H1 (cell line): ENCODE data around the gene NEDD4L. TPM values are rescaled to one million over a fixed set of nuclear protein-coding genes. Genes with fewer than 3 reads are reported as not detected.

Experiments used
- CBX8 ChIP-seq: fragments of 300-800, 300-1000 bp; sonication (generic); IDR thresholded peaks from 2 replicates; pipeline ENCODE4 v1.7.1; 2016; ENCODE audit warnings: low read depth, low read length, borderline replicate concordance
- CHD7 ChIP-seq: fragments of 300-600 bp; sonication (generic); IDR thresholded peaks from 2 replicates; pipeline ENCODE4 v1.7.1; 2012; ENCODE audit warnings: low read length, moderate library complexity, mild to moderate bottlenecking, inconsistent platforms; ENCODE audit not compliant: insufficient replicate concordance
- POLR2AphosphoS5 ChIP-seq: IDR thresholded peaks from 2 replicates; pipeline ENCODE4 v1.6.1; 2011; ENCODE audit warnings: low read depth, low read length
- RAD21 ChIP-seq, 2 experiments: IDR thresholded peaks in 1 of 2; conservative IDR thresholded peaks in 1 of 2; 2 replicates each; pipeline ENCODE4 v1.6.1; 2011; ENCODE audit warnings: low read depth in 2 of 2, low read length in 2 of 2, improper control_type of control experiment in 1 of 2, inconsistent platforms in 1 of 2, mild to moderate bottlenecking in 1 of 2, moderate library complexity in 1 of 2
- RFX5 ChIP-seq: IDR thresholded peaks from 2 replicates; pipeline ENCODE4 v1.6.1; 2011; ENCODE audit warnings: low read depth, low read length, improper control_type of control experiment, borderline replicate concordance
- SIX5 ChIP-seq: IDR thresholded peaks from 2 replicates; pipeline ENCODE4 v1.6.1; 2011; ENCODE audit warnings: mild to moderate bottlenecking, low read depth, low read length
- polyA plus RNA-seq, 7 experiments: library from polyadenylated mRNA; depleted of rRNA in 3 of 7; stranded (reverse) in 5 of 7; unstranded in 2 of 7; fragments of >200 nt in 5 of 7; fragments of 200-250 nt in 2 of 7; gene quantifications; 1 replicate in 5 of 7; 2 replicates in 1 of 7; 4 replicates in 1 of 7; pipeline versions ENCODE4 v1.2.1 to v1.2.3, GENCODE V29; 2011 to 2013; ENCODE audit warnings: missing spikeins in 2 of 7, mixed read lengths in 2 of 7
- total RNA-seq: library from RNA; stranded (reverse); fragmentation: NEBNext Ultra II Directional; extraction: Animal tissue kit (Norgen Biotek cat#: 25700); gene quantifications from 2 replicates; pipeline ENCODE4 v1.2.1, GENCODE V29; 2021

Gene NEDD4L
- total and polyA plus RNA-seq, 2 of the 8 experiments (the other 6 are each of a cell fraction or from before 2014, with no cell fraction given) = 37.3 to 69.8 TPM

- no peak for TF ChIP-seq CHD7
- TF ChIP-seq POLR2AphosphoS5 = no peak
- no peak for TF ChIP-seq RAD21 (IDR thresholded peaks at IDR 0.05 in 1 of 2, conservative IDR thresholded peaks at IDR 0.05 in 1 of 2; ENCODE audit: low read depth in 2 of 2, low read length in 2 of 2)
- TF ChIP-seq CBX8 = no peak
- no peak for TF ChIP-seq SIX5
- no peak for TF ChIP-seq RFX5
Observed at GRCh38 chr18:58033216-58033615, 10.8 kb upstream of the NEDD4L start (continued).
